ENCODE measurements around the gene ZNF502.

Gene ZNF502

DNA sequence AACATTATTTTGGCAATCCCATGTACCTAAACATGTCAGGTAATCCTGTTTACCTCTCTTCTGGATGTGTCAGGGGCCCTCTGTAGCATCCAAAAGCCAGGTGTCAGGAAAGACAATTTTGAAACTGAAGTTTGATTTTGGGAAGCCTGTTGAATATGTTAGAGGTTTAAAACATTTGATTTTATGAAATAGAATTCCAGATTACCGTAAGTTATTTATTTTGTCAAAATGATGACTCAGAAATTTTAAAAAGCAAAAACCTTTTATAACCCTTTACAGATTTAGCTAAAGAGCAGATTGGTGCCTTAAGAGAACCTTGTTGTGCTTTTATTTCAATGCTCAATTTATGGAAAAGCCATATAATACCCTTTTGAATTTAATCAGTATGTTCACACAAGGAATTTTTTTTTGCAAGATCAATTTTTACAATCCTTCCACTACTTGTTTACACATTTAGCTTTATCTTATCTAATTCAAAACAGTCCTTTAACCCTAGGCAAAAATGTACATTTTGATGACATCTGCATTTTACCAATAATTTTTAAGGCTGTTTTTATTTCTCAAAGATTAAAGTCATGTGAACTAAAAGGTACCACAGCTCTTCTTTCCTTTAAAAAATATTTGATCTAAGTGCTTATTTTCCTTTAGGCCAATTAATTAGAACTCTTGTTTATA is 59.1 kb downstream of the ZNF502 start:
- DNase-seq (ENCODE audit: low spot score), result no peak

DNA sequence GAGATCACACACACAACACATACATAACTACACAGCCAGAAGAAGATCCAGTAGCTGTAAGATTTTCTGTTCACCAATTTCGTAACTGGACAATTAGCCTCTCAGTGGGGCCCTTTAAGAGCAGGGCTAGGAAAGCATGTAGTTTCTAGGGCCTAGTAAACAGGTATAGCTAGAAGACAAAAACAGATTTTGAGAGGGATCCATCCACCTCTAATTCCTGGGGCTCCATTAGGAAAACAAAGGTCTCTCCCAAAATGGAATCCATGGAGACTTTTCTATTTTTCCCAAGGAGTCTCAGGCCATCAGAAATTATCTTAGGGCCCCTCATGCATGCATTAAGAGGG is 59.6 kb downstream of the ZNF502 start:
- no peak for DNase-seq (ENCODE audit: low spot score)

Measured in pons (tissue), 1 donor.